ENCODE results near the gene SZT2. TPM values are rescaled to one million over a fixed set of nuclear protein-coding genes. Genes with fewer than 3 reads are reported as not detected.

Gene SZT2
- total RNA-seq, 1 experiment from 2014 or later, result 65.3 TPM

GRCh38 chr1:43372172-43372571 is 17.5 kb upstream of the SZT2 start:
- ChIA-PET CTCF (no interaction called here), POLR2A (interaction anchor here (2.6 to 7.3 kb wide), 2 partner anchors 14 to 17 kb away, joined by 10 to 48 read pairs; partner anchors contain the start of genes CDC20, MED8 and SZT2)
- TF ChIP-seq, protein P1, sequence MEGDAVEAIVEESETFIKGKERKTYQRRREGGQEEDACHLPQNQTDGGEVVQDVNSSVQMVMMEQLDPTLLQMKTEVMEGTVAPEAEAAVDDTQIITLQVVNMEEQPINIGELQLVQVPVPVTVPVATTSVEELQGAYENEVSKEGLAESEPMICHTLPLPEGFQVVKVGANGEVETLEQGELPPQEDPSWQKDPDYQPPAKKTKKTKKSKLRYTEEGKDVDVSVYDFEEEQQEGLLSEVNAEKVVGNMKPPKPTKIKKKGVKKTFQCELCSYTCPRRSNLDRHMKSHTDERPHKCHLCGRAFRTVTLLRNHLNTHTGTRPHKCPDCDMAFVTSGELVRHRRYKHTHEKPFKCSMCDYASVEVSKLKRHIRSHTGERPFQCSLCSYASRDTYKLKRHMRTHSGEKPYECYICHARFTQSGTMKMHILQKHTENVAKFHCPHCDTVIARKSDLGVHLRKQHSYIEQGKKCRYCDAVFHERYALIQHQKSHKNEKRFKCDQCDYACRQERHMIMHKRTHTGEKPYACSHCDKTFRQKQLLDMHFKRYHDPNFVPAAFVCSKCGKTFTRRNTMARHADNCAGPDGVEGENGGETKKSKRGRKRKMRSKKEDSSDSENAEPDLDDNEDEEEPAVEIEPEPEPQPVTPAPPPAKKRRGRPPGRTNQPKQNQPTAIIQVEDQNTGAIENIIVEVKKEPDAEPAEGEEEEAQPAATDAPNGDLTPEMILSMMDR (IDR thresholded peaks at IDR 0.05; ENCODE audit: unreplicated experiment), result no peak
- Mint-ChIP-seq H3K4me3 (ENCODE audit: unreplicated experiment) (no peak overlapping the region), H3K4me1 (ENCODE audit: insufficient read depth, unreplicated experiment) (peaks cover 12% of the 10 kb centered on the region), H3K36me3 (ENCODE audit: insufficient read depth, unreplicated experiment) (no peaks in the 10 kb centered on the region), H3K9me3 (ENCODE audit: unreplicated experiment) (no peaks in the 10 kb centered on the region), H3K27me3 (ENCODE audit: insufficient read depth, unreplicated experiment) (no peaks in the 10 kb centered on the region), H3K27ac (ENCODE audit: low read depth, unreplicated experiment) (no peak overlapping the region)
- no TSS peak for BruUV-seq (replicated peaks)
- no peak for DNase-seq (ENCODE audit: unreplicated experiment)
- intact Hi-C loops (cut with micrococcal nuclease), result no loop called here

- no peaks in the 10 kb centered on the region for H3K9me3 Mint-ChIP-seq (ENCODE audit: unreplicated experiment)
- DNase-seq (ENCODE audit: unreplicated experiment), result peak; percentile 89
- TF ChIP-seq, protein P1 (IDR thresholded peaks at IDR 0.05; ENCODE audit: unreplicated experiment), result no peak
- ChIA-PET CTCF (no interaction called here), POLR2A (interaction anchor here (1.1 to 7.3 kb wide), 3 partner anchors 15 to 81 kb away, joined by 3 to 48 read pairs (median 10); partner anchors contain the start of genes CDC20, MED8 and SZT2)
- no TSS peak for BruUV-seq (replicated peaks)
- H3K4me1 Mint-ChIP-seq (ENCODE audit: insufficient read depth, unreplicated experiment), result peaks cover 10% of the 10 kb centered on the region
- H3K27ac Mint-ChIP-seq (ENCODE audit: low read depth, unreplicated experiment), result no peak overlapping the region
- intact Hi-C loops (cut with micrococcal nuclease), result no loop called here
- peaks cover 2% of the 10 kb centered on the region for H3K36me3 Mint-ChIP-seq (ENCODE audit: insufficient read depth, unreplicated experiment)
- no peaks in the 10 kb centered on the region for H3K27me3 Mint-ChIP-seq (ENCODE audit: insufficient read depth, unreplicated experiment)
- no peak overlapping the region for H3K4me3 Mint-ChIP-seq (ENCODE audit: unreplicated experiment)
Measured at GRCh38 chr1:43373066-43373940, 16.4 kb upstream of the SZT2 start.

DNA sequence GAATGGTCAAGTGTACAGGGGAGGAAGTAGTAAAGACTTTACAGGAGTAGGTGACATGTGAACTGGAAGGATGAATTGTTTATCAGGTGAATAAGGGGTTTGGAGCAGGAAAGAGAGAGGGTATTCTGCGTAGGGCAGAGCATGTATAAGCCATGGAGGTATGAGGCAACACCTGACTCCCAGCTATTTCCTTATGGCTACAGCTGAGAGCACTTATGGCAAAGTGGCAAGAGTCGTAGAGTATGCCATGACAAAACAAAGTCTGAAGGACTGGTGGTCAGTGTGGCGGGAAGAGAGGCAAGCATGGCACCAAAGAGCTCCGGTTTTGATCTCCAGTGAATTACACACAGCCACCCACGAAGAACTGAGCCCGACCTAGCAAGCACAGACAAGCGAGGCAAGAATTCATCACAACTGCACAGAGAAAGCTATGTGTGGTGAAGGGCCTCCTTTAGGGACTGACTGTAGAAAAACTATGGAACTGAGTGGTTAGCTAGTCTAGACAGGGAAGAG is 12.9 kb upstream of the SZT2 start:
- Mint-ChIP-seq H3K4me1 (ENCODE audit: insufficient read depth, unreplicated experiment) (no peaks in the 10 kb centered on the region), H3K4me3 (ENCODE audit: unreplicated experiment) (no peak overlapping the region), H3K27ac (ENCODE audit: low read depth, unreplicated experiment) (no peak overlapping the region), H3K9me3 (ENCODE audit: unreplicated experiment) (no peaks in the 10 kb centered on the region), H3K36me3 (ENCODE audit: insufficient read depth, unreplicated experiment) (peaks cover 11% of the 10 kb centered on the region), H3K27me3 (ENCODE audit: insufficient read depth, unreplicated experiment) (no peaks in the 10 kb centered on the region)
- intact Hi-C loops (cut with micrococcal nuclease), result no loop called here
- no peak for DNase-seq (ENCODE audit: unreplicated experiment)
- no TSS peak for BruUV-seq (replicated peaks)
- ChIA-PET POLR2A (interaction anchor here (1.6 to 7.3 kb wide), 3 partner anchors 9 to 13 kb away, joined by 8 to 48 read pairs (median 12); partner anchors contain the start of genes ELOVL1, MED8 and SZT2), CTCF (interaction anchor here (0.7 to 1.7 kb wide), 3 partner anchors 29 to 150 kb away, joined by 3 to 6 read pairs (median 3); no protein-coding TSS in a partner anchor)
- TF ChIP-seq, protein P1 (IDR thresholded peaks at IDR 0.05; ENCODE audit: unreplicated experiment), result no peak

DNA sequence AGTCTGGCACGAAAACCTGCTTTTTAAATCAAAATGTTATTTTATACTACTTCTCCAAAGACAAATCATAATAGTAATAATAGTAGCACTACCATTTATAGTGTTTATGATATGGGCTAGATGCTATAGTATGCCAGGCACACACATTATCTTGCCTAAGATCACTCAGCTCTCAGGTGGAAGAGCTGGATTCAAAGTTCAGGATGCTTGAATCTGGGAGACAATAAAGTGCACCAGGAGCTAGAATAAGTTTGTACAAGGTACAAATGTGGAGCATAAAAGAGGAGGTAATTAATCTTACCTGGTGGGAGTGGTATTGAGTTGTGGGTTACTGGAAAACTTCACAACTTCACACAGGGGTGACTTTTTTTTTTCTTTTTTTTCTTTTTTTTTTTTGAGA is 11.9 kb upstream of the SZT2 start:
- CTCF ChIA-PET, result interaction anchor here (0.6 to 0.9 kb wide), 4 partner anchors 151 to 1567 kb away, joined by 3 to 4 read pairs (median 4); no protein-coding TSS in a partner anchor
- peaks cover 16% of the 10 kb centered on the region for H3K36me3 Mint-ChIP-seq (ENCODE audit: insufficient read depth, unreplicated experiment)
- DNase-seq (ENCODE audit: unreplicated experiment), result no peak
- no peak overlapping the region for H3K27ac Mint-ChIP-seq (ENCODE audit: low read depth, unreplicated experiment)
- TF ChIP-seq, protein P1 (IDR thresholded peaks at IDR 0.05; ENCODE audit: unreplicated experiment), result no peak
- H3K4me3 Mint-ChIP-seq (ENCODE audit: unreplicated experiment), result no peak overlapping the region
- no peaks in the 10 kb centered on the region for H3K4me1 Mint-ChIP-seq (ENCODE audit: insufficient read depth, unreplicated experiment)
- intact Hi-C loops (cut with micrococcal nuclease), result no loop called here
- H3K9me3 Mint-ChIP-seq (ENCODE audit: unreplicated experiment), result no peaks in the 10 kb centered on the region
- no TSS peak for BruUV-seq (replicated peaks)
- POLR2A ChIA-PET, result interaction anchor here (0.6 to 7.3 kb wide), 8 partner anchors 8 to 424 kb away, joined by 3 to 48 read pairs (median 3); partner anchors contain the start of genes ELOVL1, MED8 and SZT2
- no peaks in the 10 kb centered on the region for H3K27me3 Mint-ChIP-seq (ENCODE audit: insufficient read depth, unreplicated experiment)

Measured in MCF 10A (cell line).